ENCODE data around the gene AP5M1. TPM values are rescaled to one million over a fixed set of nuclear protein-coding genes. Genes with fewer than 3 reads are reported as not detected.

The AP5M1 gene
- polyA plus RNA-seq, 3 donors: 15.3 to 26.2 (median 20.3) TPM

GRCh38 chr14:57287745-57288144 is 19.0 kb downstream of the AP5M1 start:
- Histone ChIP-seq H3K27me3 (ENCODE audit: control insufficient read depth in 2 of 2, insufficient read depth in 2 of 2, low read length in 2 of 2) (no peaks in the 10 kb centered on the region), H3K79me2 (ENCODE audit: insufficient read depth, low read length) (no peaks in the 10 kb centered on the region), H3K4me3 (replicated peaks in 1 of 3; ENCODE audit: low read depth in 2 of 3, low read length in 3 of 3) (no peak overlapping the region), H3K9me3 (replicated peaks in 1 of 2; ENCODE audit: control insufficient read depth in 1 of 2, insufficient read depth in 1 of 2, low read length in 2 of 2) (no peaks in the 10 kb centered on the region), H3K9ac (ENCODE audit: insufficient read depth, low read length, poor library complexity, severe bottlenecking) (no peak overlapping the region), H3K4me1 (ENCODE audit: control insufficient read depth in 1 of 2, insufficient read depth in 2 of 2, low read length in 2 of 2) (no peaks in the 10 kb centered on the region), H3K27ac (ENCODE audit: low read depth in 1 of 2, low read length in 2 of 2) (no peak overlapping the region), H3K36me3 (replicated peaks in 1 of 2; ENCODE audit: control insufficient read depth in 1 of 2, insufficient read depth in 2 of 2, low read length in 2 of 2) (peaks cover 79 to 96% of the 10 kb centered on the region in 2 donors), H2AFZ (ENCODE audit: insufficient read depth, low read depth, low read length, poor library complexity, severe bottlenecking) (no peak overlapping the region), H4K20me1 (ENCODE audit: insufficient read depth, low read length) (no peaks in the 10 kb centered on the region), H3K4me2 (replicated peaks; ENCODE audit: extremely low read depth, low read length, poor library complexity, severe bottlenecking) (no peak overlapping the region)
- no peaks in the 10 kb centered on the region for H3K9me3 Mint-ChIP-seq
- H3K27me3 Mint-ChIP-seq (ENCODE audit: low read depth in 3 of 3): no peaks in the 10 kb centered on the region
- H3K27ac Mint-ChIP-seq: no peak overlapping the region
- DNase-seq: no peak
- H3K4me3 Mint-ChIP-seq: no peak overlapping the region
- WGBS (ENCODE audit: insufficient coverage): 90% methylated on average over 1 of the region's 2 CpGs
- H3K36me3 Mint-ChIP-seq: peaks cover 59 to 67% of the 10 kb centered on the region in 2 donors
- H3K4me1 Mint-ChIP-seq: no peaks in the 10 kb centered on the region
- no peak for TF ChIP-seq CTCF (IDR thresholded peaks at IDR 0.05)
- intact Hi-C loops (cut with micrococcal nuclease): no loop called here

GRCh38 chr14:57290751-57291150 is 22.0 kb downstream of the AP5M1 start:
- Mint-ChIP-seq H3K9me3 (no peaks in the 10 kb centered on the region), H3K4me3 (no peak overlapping the region), H3K36me3 (peaks cover 36 to 45% of the 10 kb centered on the region in 2 donors), H3K4me1 (no peaks in the 10 kb centered on the region), H3K27ac (no peak overlapping the region), H3K27me3 (ENCODE audit: low read depth in 3 of 3) (no peaks in the 10 kb centered on the region)
- Histone ChIP-seq H3K4me2 (replicated peaks; ENCODE audit: extremely low read depth, low read length, poor library complexity, severe bottlenecking) (no peak overlapping the region), H3K27ac (ENCODE audit: low read depth in 1 of 2, low read length in 2 of 2) (no peak overlapping the region), H3K4me1 (ENCODE audit: control insufficient read depth in 1 of 2, insufficient read depth in 2 of 2, low read length in 2 of 2) (no peaks in the 10 kb centered on the region), H3K9me3 (replicated peaks in 1 of 2; ENCODE audit: control insufficient read depth in 1 of 2, insufficient read depth in 1 of 2, low read length in 2 of 2) (no peaks in the 10 kb centered on the region), H3K9ac (ENCODE audit: insufficient read depth, low read length, poor library complexity, severe bottlenecking) (no peak overlapping the region), H3K27me3 (ENCODE audit: control insufficient read depth in 2 of 2, insufficient read depth in 2 of 2, low read length in 2 of 2) (no peaks in the 10 kb centered on the region), H3K4me3 (replicated peaks in 1 of 3; ENCODE audit: low read depth in 2 of 3, low read length in 3 of 3) (no peak overlapping the region), H2AFZ (ENCODE audit: insufficient read depth, low read depth, low read length, poor library complexity, severe bottlenecking) (no peak overlapping the region), H3K36me3 (replicated peaks in 1 of 2; ENCODE audit: control insufficient read depth in 1 of 2, insufficient read depth in 2 of 2, low read length in 2 of 2) (peaks cover 54 to 77% of the 10 kb centered on the region in 2 donors), H4K20me1 (ENCODE audit: insufficient read depth, low read length) (no peaks in the 10 kb centered on the region), H3K79me2 (ENCODE audit: insufficient read depth, low read length) (no peaks in the 10 kb centered on the region)
- TF ChIP-seq CTCF (IDR thresholded peaks at IDR 0.05): no peak
- intact Hi-C loops (cut with micrococcal nuclease): no loop called here
- 90% methylated on average over 4 of the region's 5 CpGs for WGBS (ENCODE audit: insufficient coverage)
- no peak for DNase-seq

Data from CD14-positive monocyte (primary cell).